ENCODE measurements around the gene KDM4B.

KDM4B gene

GRCh38 chr19:5048727-5049553 is 80.0 kb downstream of the KDM4B start:
- no peak for FAIRE-seq
- no peak for DNase-seq (ENCODE audit: insufficient read length, low spot score)

DNA sequence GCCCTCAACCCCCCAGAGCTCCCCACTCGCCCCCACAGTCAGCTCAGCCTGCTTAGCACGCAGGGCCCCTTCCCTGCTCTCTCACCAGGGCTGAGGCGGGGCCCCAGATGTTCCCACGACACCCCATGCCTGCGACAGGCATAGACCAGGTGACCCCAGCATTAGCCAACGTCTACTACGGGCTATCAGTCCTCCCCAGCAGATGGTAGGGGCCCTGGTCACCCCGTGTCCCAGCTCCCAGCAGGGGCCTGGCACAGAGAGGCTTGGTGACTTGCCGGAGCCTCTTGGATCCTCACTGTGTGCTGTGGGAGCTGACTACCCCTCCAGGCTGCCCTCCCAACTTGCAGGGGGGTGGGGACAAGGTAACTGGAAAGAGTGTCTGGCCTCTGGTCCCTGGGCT is 80.6 kb downstream of the KDM4B start:
- FAIRE-seq (no peak), DNase-seq (ENCODE audit: insufficient read length, low spot score) (no peak)
- no peak for TF ChIP-seq CTCF (IDR thresholded peaks at IDR 0.05; ENCODE audit: insufficient read depth, missing control alignments)

More at GRCh38 chr19:5048727-5049553, 80.0 kb downstream of the KDM4B start:
- TF ChIP-seq CTCF (IDR thresholded peaks at IDR 0.05; ENCODE audit: insufficient read depth, missing control alignments) = no peak

- TF ChIP-seq CTCF (IDR thresholded peaks at IDR 0.05; ENCODE audit: insufficient read depth, missing control alignments) = no peak
- FAIRE-seq = no peak
Observed at GRCh38 chr19:5050067-5050656, 81.2 kb downstream of the KDM4B start.

DNA sequence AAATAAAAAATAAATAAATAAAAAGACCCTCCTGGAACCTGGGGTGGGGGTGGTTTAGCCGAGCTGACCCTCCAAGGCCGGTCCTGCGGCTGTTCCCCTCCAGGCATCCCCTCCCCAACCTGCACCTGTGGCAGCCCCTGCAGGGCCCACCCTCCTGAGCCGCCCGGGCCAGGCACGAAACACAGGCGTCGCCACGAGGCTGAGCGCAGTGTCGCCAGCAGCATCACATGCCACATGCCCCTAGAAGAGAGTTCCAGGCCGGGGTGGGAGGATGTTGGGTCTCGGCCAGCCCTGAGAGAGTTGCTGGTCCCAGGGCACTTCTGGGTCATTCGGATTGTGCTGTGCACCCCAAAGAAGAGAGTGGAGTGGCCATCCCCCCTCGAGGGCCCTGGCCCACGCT is 82.0 kb downstream of the KDM4B start:
- no peak for TF ChIP-seq CTCF (IDR thresholded peaks at IDR 0.05; ENCODE audit: insufficient read depth, missing control alignments)
- no peak for FAIRE-seq

More at GRCh38 chr19:5050067-5050656, 81.2 kb downstream of the KDM4B start:
- no peak for DNase-seq (ENCODE audit: insufficient read length, low spot score)

DNA sequence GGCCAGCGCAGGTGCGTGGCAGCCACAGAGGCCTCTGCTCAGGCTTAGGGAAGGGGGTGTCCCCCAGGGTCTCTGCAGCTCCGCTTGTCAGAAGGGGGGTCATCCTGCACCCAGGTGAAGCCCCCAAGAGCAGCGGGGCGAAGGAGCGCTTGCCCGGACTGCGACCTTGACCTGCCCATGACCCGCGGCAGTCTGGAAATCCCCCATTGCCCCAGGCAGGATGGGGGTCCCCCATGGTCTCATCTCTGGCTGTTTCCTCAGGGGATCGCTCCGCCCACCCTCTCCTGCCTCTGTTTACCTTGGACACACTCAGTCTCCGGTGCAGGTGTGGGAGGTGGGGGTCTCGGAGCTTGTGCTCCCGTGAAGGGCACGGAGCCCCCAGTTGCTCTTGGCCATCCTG is 82.7 kb downstream of the KDM4B start:
- no peak for TF ChIP-seq CTCF (IDR thresholded peaks at IDR 0.05; ENCODE audit: insufficient read depth, missing control alignments)
- DNase-seq (ENCODE audit: insufficient read length, low spot score) (no peak), FAIRE-seq (no peak)

More for the DNA sequence above, 82.0 kb downstream of the KDM4B start:
- DNase-seq (ENCODE audit: insufficient read length, low spot score) = no peak

DNA sequence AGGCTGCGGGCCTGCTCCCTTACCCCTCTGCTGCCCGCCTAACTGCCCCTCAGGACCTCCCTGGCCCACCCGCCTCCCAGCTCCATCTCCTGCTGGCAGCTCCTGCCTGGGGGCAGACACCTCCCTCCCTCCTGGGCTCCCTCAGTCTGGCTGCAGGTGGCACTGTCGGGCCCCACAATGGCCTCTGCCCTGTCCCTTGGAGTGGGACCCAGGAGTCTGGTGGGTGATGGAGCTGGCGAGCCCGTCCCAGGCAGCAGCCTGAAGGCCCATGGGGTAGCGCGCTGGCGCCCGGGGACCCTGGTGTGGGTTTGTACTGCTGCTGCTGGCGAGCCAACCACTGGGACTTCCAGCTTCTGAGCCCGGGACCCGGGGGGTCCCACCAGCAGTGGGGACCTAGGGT is 83.6 kb downstream of the KDM4B start:
- DNase-seq (ENCODE audit: insufficient read length, low spot score) (no peak), FAIRE-seq (no peak)
- TF ChIP-seq CTCF (IDR thresholded peaks at IDR 0.05; ENCODE audit: insufficient read depth, missing control alignments) = no peak

- DNase-seq (ENCODE audit: insufficient read length, low spot score) = no peak
- FAIRE-seq = no peak
- no peak for TF ChIP-seq CTCF (IDR thresholded peaks at IDR 0.05; ENCODE audit: insufficient read depth, missing control alignments)
Observed at GRCh38 chr19:5052945-5053485, 84.1 kb downstream of the KDM4B start.

Data from D721Med (cell line).